Measurements from ENCODE around the gene HDAC4. TPM values are rescaled to one million over a fixed set of nuclear protein-coding genes. Genes with fewer than 3 reads are reported as not detected.

The HDAC4 gene
- total and polyA plus RNA-seq, 10 of the 15 experiments (the other 5 are each of a cell fraction or from before 2014, with no cell fraction given), result 0.22 to 15.7 (median 4.8) TPM

- TF ChIP-seq, protein P1, sequence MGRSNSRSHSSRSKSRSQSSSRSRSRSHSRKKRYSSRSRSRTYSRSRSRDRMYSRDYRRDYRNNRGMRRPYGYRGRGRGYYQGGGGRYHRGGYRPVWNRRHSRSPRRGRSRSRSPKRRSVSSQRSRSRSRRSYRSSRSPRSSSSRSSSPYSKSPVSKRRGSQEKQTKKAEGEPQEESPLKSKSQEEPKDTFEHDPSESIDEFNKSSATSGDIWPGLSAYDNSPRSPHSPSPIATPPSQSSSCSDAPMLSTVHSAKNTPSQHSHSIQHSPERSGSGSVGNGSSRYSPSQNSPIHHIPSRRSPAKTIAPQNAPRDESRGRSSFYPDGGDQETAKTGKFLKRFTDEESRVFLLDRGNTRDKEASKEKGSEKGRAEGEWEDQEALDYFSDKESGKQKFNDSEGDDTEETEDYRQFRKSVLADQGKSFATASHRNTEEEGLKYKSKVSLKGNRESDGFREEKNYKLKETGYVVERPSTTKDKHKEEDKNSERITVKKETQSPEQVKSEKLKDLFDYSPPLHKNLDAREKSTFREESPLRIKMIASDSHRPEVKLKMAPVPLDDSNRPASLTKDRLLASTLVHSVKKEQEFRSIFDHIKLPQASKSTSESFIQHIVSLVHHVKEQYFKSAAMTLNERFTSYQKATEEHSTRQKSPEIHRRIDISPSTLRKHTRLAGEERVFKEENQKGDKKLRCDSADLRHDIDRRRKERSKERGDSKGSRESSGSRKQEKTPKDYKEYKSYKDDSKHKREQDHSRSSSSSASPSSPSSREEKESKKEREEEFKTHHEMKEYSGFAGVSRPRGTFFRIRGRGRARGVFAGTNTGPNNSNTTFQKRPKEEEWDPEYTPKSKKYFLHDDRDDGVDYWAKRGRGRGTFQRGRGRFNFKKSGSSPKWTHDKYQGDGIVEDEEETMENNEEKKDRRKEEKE (IDR thresholded peaks at IDR 0.05), result no peak
- TF ChIP-seq STAT3 (IDR thresholded peaks at IDR 0.05; ENCODE audit: low read depth, low read length), result no peak
- no peak for TF ChIP-seq NR2C1 (IDR thresholded peaks at IDR 0.05)
- no peak for TF ChIP-seq RFX5 (IDR thresholded peaks at IDR 0.05; ENCODE audit: low read depth, low read length)
- TF ChIP-seq HDAC2 (IDR thresholded peaks at IDR 0.05), result no peak
- no peak for TF ChIP-seq DPF2 (IDR thresholded peaks at IDR 0.05)
- TF ChIP-seq NR2C2 (IDR thresholded peaks at IDR 0.05; ENCODE audit: borderline replicate concordance, control insufficient read depth, insufficient read length, low read depth), result no peak
Observed at GRCh38 chr2:239052798-239053665, 347.8 kb downstream of the HDAC4 start (continued).

GRCh38 chr2:239051891-239052445 is 348.9 kb downstream of the HDAC4 start:
- intact Hi-C loops (cut with micrococcal nuclease; ENCODE audit: unreplicated experiment) (no loop called here), in situ Hi-C loops (cut with MboI) (no loop called here)
- DNase-seq (ENCODE audit: low read depth, low spot score) (no peak), ATAC-seq (no peak), FAIRE-seq (no peak)
- Histone ChIP-seq H3K4me2 (ENCODE audit: control insufficient read depth, insufficient read depth) (no peak overlapping the region), H3K27me3 (replicated peaks in 1 of 2; ENCODE audit: control insufficient read depth in 2 of 2, insufficient read depth in 2 of 2, low read length in 1 of 2) (no peaks in the 10 kb centered on the region), H2AFZ (ENCODE audit: control insufficient read depth, low read depth, low read length) (no peak overlapping the region), H3K4me3 (no peak overlapping the region), H4K20me1 (ENCODE audit: control insufficient read depth, insufficient read depth) (no peaks in the 10 kb centered on the region), H3K9ac (ENCODE audit: control insufficient read depth, insufficient read depth, low read length) (no peak overlapping the region), H3K9me3 (replicated peaks; ENCODE audit: control insufficient read depth, insufficient read depth, low read length) (no peaks in the 10 kb centered on the region), H3K4me1 (ENCODE audit: control insufficient read depth, insufficient read depth, low read length) (no peaks in the 10 kb centered on the region), H3K36me3 (ENCODE audit: control insufficient read depth in 2 of 2, insufficient read depth in 2 of 2, low read length in 1 of 2) (no peaks in the 10 kb centered on the region), H3K79me2 (ENCODE audit: control insufficient read depth, insufficient read depth, low read length) (no peaks in the 10 kb centered on the region), H3K27ac (ENCODE audit: control insufficient read depth, insufficient read depth) (no peak overlapping the region)
- POLR2A ChIA-PET, result no interaction called here
- CTCF ChIA-PET, result no interaction called here
- whole genome bisulfite sequencing (ENCODE audit: insufficient coverage, insufficient replicate concordance, low lambda C conversion rate, missing lambda C conversion rate), result 71% methylated on average over 19 of the region's 19 CpGs
- SMC1A ChIA-PET (ENCODE audit: uncharacterized antibody, unreplicated experiment), result no interaction called here
- RAD21 ChIA-PET (ENCODE audit: unreplicated experiment), result no interaction called here
- no TSS peak for BruUV-seq (replicated peaks)
- no peak for TF ChIP-seq GABPA (IDR thresholded peaks at IDR 0.05; ENCODE audit: low read depth)
- TF ChIP-seq NBN (IDR thresholded peaks at IDR 0.05), result no peak
- no peak for TF ChIP-seq ZSCAN29 (IDR thresholded peaks at IDR 0.05)
- no peak for TF ChIP-seq CHD1 (IDR thresholded peaks at IDR 0.05; ENCODE audit: low read depth, low read length)
- no peak for TF ChIP-seq SIX5 (IDR thresholded peaks at IDR 0.05; ENCODE audit: low read depth, low read length, severe bottlenecking)
- TF ChIP-seq E2F8 (IDR thresholded peaks at IDR 0.05; ENCODE audit: low read depth, partially characterized antibody), result no peak
- TF ChIP-seq MXI1 (IDR thresholded peaks at IDR 0.05; ENCODE audit: low read depth, low read length), result no peak
- TF ChIP-seq IRF4 (IDR thresholded peaks at IDR 0.05; ENCODE audit: low read depth, low read length), result no peak
- TF ChIP-seq ZNF24 (IDR thresholded peaks at IDR 0.05), result no peak
- no peak for TF ChIP-seq SREBF1 (IDR thresholded peaks at IDR 0.05; ENCODE audit: low read length)
- no peak for TF ChIP-seq JUNB (IDR thresholded peaks at IDR 0.05)
- TF ChIP-seq NFXL1 (IDR thresholded peaks at IDR 0.05; ENCODE audit: borderline replicate concordance), result no peak
- no peak for TF ChIP-seq KDM1A (IDR thresholded peaks at IDR 0.05; ENCODE audit: borderline replicate concordance)

Data from GM12878 (cell line).